ENCODE data around the gene ANO4. TPM values are rescaled to one million over a fixed set of nuclear protein-coding genes. Genes with fewer than 3 reads are reported as not detected.

Gene ANO4
- total and polyA plus RNA-seq, 7 donors: 0.03 to 0.11 (median 0.03) TPM; not detected in 4

GRCh38 chr12:100875156-100875555, 80.6 kb downstream of the ANO4 start:
- H3K4me1 ChIP-seq: no peaks in the 10 kb centered on the region
- DNase-seq (no peak), ATAC-seq (no peak)
- intact Hi-C loops (cut with DNase I): no loop called here
- H3K27ac ChIP-seq: no peak overlapping the region
- no peaks in the 10 kb centered on the region for H3K36me3 ChIP-seq (ENCODE audit: insufficient read depth in 1 of 2, low read depth in 1 of 2)
- no peak overlapping the region for H3K4me3 ChIP-seq
- H3K9me3 ChIP-seq: peaks cover 6% of the 10 kb centered on the region
- WGBS, 3 donors: 78 to 80% (median 78%) methylated on average over 7 of the region's 7 CpGs
- H3K27me3 ChIP-seq (ENCODE audit: insufficient read depth in 3 of 3, low read length in 2 of 3): no peaks in the 10 kb centered on the region
- no peak for TF ChIP-seq CTCF (IDR thresholded peaks at IDR 0.05)

GRCh38 chr12:100875771-100876170, 81.2 kb downstream of the ANO4 start:
- intact Hi-C loops (cut with DNase I): no loop called here
- WGBS, 3 donors: 84 to 92% (median 90%) methylated on average over 2 of the region's 2 CpGs
- H3K27ac ChIP-seq: no peak overlapping the region
- no peaks in the 10 kb centered on the region for H3K4me1 ChIP-seq
- no peaks in the 10 kb centered on the region for H3K27me3 ChIP-seq (ENCODE audit: insufficient read depth in 3 of 3, low read length in 2 of 3)
- ATAC-seq (no peak), DNase-seq (no peak)
- no peak overlapping the region for H3K4me3 ChIP-seq
- peaks cover 6% of the 10 kb centered on the region for H3K9me3 ChIP-seq
- no peaks in the 10 kb centered on the region for H3K36me3 ChIP-seq (ENCODE audit: insufficient read depth in 1 of 2, low read depth in 1 of 2)
- TF ChIP-seq CTCF (IDR thresholded peaks at IDR 0.05): no peak

- Histone ChIP-seq H3K27ac (no peak overlapping the region), H3K9me3 (peaks cover 6% of the 10 kb centered on the region), H3K36me3 (ENCODE audit: insufficient read depth in 1 of 2, low read depth in 1 of 2) (no peaks in the 10 kb centered on the region), H3K27me3 (ENCODE audit: insufficient read depth in 3 of 3, low read length in 2 of 3) (no peaks in the 10 kb centered on the region), H3K4me3 (no peak overlapping the region), H3K4me1 (no peaks in the 10 kb centered on the region)
- no peak for TF ChIP-seq CTCF (IDR thresholded peaks at IDR 0.05)
- DNase-seq (no peak), ATAC-seq (no peak)
- intact Hi-C loops (cut with DNase I): no loop called here
- WGBS, 3 donors: 35 to 39% (median 36%) methylated on average over 2 of the region's 2 CpGs
These were observed 83.2 kb downstream of the ANO4 start for GRCh38 chr12:100877776-100878175.

- TF ChIP-seq CTCF (IDR thresholded peaks at IDR 0.05): no peak
- 82 to 89% (median 88%) methylated on average over 2 of the region's 2 CpGs for WGBS, 3 donors
These were observed 100.6 kb downstream of the ANO4 start for GRCh38 chr12:100895192-100895591.

GRCh38 chr12:100896192-100896591, 101.6 kb downstream of the ANO4 start:
- intact Hi-C loops (cut with DNase I): no loop called here
- TF ChIP-seq CTCF (IDR thresholded peaks at IDR 0.05): no peak
- H3K9me3 ChIP-seq: peaks cover 4% of the 10 kb centered on the region

More at GRCh38 chr12:100895192-100895591, 100.6 kb downstream of the ANO4 start:
- DNase-seq (no peak), ATAC-seq (no peak)
- Histone ChIP-seq H3K36me3 (ENCODE audit: insufficient read depth in 1 of 2, low read depth in 1 of 2) (no peaks in the 10 kb centered on the region), H3K4me1 (no peaks in the 10 kb centered on the region), H3K4me3 (no peak overlapping the region), H3K27me3 (ENCODE audit: insufficient read depth in 3 of 3, low read length in 2 of 3) (no peaks in the 10 kb centered on the region), H3K27ac (no peak overlapping the region), H3K9me3 (peaks cover 4% of the 10 kb centered on the region)
- intact Hi-C loops (cut with DNase I): no loop called here

More at GRCh38 chr12:100896192-100896591, 101.6 kb downstream of the ANO4 start:
- 68 to 82% (median 80%) methylated on average over 5 of the region's 5 CpGs for WGBS, 3 donors
- Histone ChIP-seq H3K36me3 (ENCODE audit: insufficient read depth in 1 of 2, low read depth in 1 of 2) (no peaks in the 10 kb centered on the region), H3K4me1 (no peaks in the 10 kb centered on the region), H3K27me3 (ENCODE audit: insufficient read depth in 3 of 3, low read length in 2 of 3) (no peaks in the 10 kb centered on the region), H3K27ac (no peak overlapping the region), H3K4me3 (no peak overlapping the region)
- no peak for DNase-seq
- no peak for ATAC-seq
